Chondrocyte (in vitro differentiated cells): ENCODE results near the gene ZFYVE27. TPM values are rescaled to one million over a fixed set of nuclear protein-coding genes. Genes with fewer than 3 reads are reported as not detected.

Experiments
- DNase-seq: peaks from one replicate; pipeline ENCODE4 v3.0.0; 2021; ENCODE audit warnings: mixed read lengths, low spot score
- H3K27ac Mint-ChIP-seq: one replicate; pipeline ENCODE4 v1.8.0; 2021; ENCODE audit warnings: mild to moderate bottlenecking, moderate library complexity, mixed read lengths; ENCODE audit not compliant: unreplicated experiment
- H3K27me3 Mint-ChIP-seq: 2 replicates; pipeline ENCODE4 v1.8.0; 2021; ENCODE audit warnings: low read depth, mixed read lengths
- H3K36me3 Mint-ChIP-seq: 2 replicates; pipeline ENCODE4 v1.8.0; 2021; ENCODE audit warnings: low read depth, mixed read lengths
- H3K4me1 Mint-ChIP-seq: 2 replicates; pipeline ENCODE4 v1.8.0; 2021; ENCODE audit warnings: low read depth, mild to moderate bottlenecking, mixed read lengths
- H3K4me3 Mint-ChIP-seq: one replicate; pipeline ENCODE4 v1.8.0; 2021; ENCODE audit warnings: mild to moderate bottlenecking, moderate library complexity, mixed read lengths; ENCODE audit not compliant: unreplicated experiment
- H3K9me3 Mint-ChIP-seq: 2 replicates; pipeline ENCODE4 v1.8.0; 2021; ENCODE audit warnings: low read depth, mixed read lengths
- CTCF ChIP-seq: fragments of 200-600 bp; sonication (generic); IDR thresholded peaks from 2 replicates; pipeline ENCODE4 v1.5.0; 2021; ENCODE audit warnings: antibody characterized with exemption, mild to moderate bottlenecking, moderate library complexity
- total RNA-seq: library from RNA; stranded (reverse); gene quantifications from 3 replicates; pipeline ENCODE4 v1.2.1, GENCODE V29; 2021

The ZFYVE27 gene
- total RNA-seq, 1 donor from 2014 or later, result 16.9 TPM

GRCh38 chr10:97708167-97708566, 28.8 kb upstream of the ZFYVE27 start:
- peak overlapping the region; percentile 32 for H3K27ac Mint-ChIP-seq
- DNase-seq, result no peak
- no peaks in the 10 kb centered on the region for H3K36me3 Mint-ChIP-seq

GRCh38 chr10:97708976-97709946, 27.7 kb upstream of the ZFYVE27 start:
- peak overlapping the region; percentile 77 for H3K27ac Mint-ChIP-seq
- peak overlapping the region; percentile 17 for H3K4me3 Mint-ChIP-seq

More at GRCh38 chr10:97708167-97708566, 28.8 kb upstream of the ZFYVE27 start:
- TF ChIP-seq CTCF, result no peak
- peaks cover 36% of the 10 kb centered on the region for H3K4me1 Mint-ChIP-seq
- H3K4me3 Mint-ChIP-seq, result no peak overlapping the region
- H3K9me3 Mint-ChIP-seq, result peaks cover 2% of the 10 kb centered on the region
- H3K27me3 Mint-ChIP-seq, result no peaks in the 10 kb centered on the region

DNA sequence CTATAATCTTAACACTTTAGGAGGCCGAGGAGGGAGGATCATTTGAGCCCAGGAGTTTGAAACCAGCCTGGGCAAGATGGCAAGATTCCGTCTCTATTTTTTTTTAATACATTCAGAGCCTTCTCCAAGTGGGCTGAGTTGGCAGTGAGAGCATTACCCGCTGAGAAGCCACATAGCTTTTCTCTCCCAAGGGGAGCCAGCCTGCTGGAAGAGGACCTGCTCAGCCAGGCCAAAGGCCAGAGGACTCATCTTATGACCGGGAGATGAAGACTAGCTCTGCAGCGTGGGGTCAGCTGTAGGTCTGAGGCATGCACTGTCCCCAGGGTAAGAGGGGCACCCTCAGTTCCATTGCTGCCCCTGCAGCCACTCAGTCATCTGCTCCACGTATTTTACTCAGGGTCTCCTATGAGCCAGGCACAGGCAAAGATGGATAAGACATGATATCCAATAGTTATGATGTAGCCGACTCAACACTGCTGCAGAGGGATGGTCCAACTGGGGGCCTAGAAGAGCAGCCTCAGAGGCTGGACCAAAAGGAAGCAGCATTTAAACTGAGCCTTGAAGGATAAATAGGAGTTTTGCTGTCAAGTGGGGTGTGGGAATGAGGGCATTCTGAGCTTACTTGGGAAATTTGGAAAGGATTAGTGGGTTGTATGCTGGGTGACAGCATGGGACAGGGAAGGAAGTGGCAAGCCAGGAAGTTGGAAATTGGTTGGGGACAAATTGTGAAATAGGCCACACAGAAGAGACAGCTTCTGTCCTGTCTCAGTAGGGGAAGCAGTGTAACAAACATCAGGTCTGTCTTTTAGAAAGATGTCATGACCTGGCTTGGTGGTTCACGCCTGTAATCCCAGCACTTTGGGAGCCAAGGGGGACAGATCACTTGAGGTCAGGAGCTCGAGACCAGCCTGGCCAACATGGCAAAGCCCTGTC, 25.0 kb upstream of the ZFYVE27 start:
- Mint-ChIP-seq H3K27me3 (no peaks in the 10 kb centered on the region), H3K4me1 (peaks cover 58% of the 10 kb centered on the region), H3K4me3 (peak overlapping the region; percentile 41), H3K9me3 (peaks cover 2% of the 10 kb centered on the region), H3K36me3 (peaks cover 5% of the 10 kb centered on the region), H3K27ac (peak overlapping the region; percentile 85)
- no peak for TF ChIP-seq CTCF
- no peak for DNase-seq

More at GRCh38 chr10:97708976-97709946, 27.7 kb upstream of the ZFYVE27 start:
- peak; percentile 92 for TF ChIP-seq CTCF
- Mint-ChIP-seq H3K27me3 (no peaks in the 10 kb centered on the region), H3K4me1 (peaks cover 38% of the 10 kb centered on the region), H3K36me3 (no peaks in the 10 kb centered on the region), H3K9me3 (peaks cover 2% of the 10 kb centered on the region)
- DNase-seq, result peak; percentile 58

- Mint-ChIP-seq H3K4me3 (peak within 1 kb of the TSS; percentile 99), H3K36me3 (peaks cover 17% of the 10 kb centered on the region), H3K9me3 (peaks cover 2% of the 10 kb centered on the region), H3K27ac (peak within 1 kb of the TSS; percentile 98), H3K27me3 (no peaks in the 10 kb centered on the region), H3K4me1 (peaks cover 67% of the 10 kb centered on the region)
- TF ChIP-seq CTCF, result peak; percentile 11
- no peak for DNase-seq
Observed at GRCh38 chr10:97713339-97713825, 23.5 kb upstream of the ZFYVE27 start, which contains the start of gene MARVELD1. MARVELD1 (plus strand) TSS chr10:97713730; CDS start chr10:97713877, 147 bp downstream.
